ENCODE results near the gene TSACC.

Gene TSACC

DNA sequence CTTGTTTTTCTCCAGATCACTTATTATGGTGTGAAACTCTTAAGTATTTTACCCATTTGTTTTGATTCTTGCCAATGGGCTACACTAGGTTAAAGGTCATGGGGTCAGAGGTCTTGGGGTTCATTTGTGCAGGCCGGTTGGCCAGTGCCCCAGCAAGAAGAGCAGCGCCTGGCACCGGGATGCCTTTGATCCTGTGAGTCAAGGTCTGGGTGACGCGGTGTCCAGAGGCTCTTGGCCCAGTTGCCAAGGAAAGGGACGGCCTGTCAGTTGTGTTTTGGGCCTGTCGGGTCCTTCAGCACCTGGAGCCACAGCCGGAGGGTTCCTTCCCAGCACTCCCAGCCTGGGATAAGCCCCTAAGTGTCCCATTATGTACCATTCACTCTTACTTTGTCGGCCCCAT lies 55.8 kb downstream of the TSACC start:
- no peak for DNase-seq (ENCODE audit: low read depth)

DNA sequence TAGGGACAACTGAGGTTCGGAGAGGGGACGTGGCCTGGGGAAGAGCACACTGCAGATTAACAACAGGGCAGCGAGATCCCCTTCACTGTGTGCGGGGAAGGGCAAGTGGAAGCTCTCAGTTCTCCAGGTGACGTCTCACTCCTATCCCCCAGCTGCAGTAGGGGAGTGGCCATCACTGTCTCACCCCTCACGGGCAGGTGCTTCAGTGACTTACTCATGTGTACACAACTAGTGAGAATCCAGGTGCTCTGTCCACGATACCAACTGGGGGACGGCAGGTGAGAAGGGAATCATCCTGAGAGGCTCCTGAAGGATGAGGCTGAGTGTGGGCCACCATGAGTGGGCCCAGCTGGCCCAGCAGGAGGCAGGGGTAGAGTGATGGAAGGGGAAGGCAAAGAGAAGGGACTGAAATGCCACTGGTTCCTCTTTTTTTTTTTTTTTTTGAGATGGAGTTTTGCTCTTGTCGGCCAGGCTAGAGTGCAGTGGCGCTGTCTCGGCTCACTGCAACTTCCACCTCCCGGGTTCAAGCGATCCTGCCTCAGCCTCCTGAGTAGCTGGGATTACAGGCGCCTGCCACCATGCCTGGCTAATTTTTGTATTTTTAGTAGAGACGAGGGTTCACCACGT lies 56.6 kb downstream of the TSACC start:
- no peak for DNase-seq (ENCODE audit: low read depth)

Measured in stimulated activated CD8-positive, alpha-beta memory T cell treated with anti-CD3 and anti-CD28 coated beads, Interleukin-4, amount 100 ng/mL, for 24 hours (primary cell).